ENCODE data around the gene SLC30A1.

DNA sequence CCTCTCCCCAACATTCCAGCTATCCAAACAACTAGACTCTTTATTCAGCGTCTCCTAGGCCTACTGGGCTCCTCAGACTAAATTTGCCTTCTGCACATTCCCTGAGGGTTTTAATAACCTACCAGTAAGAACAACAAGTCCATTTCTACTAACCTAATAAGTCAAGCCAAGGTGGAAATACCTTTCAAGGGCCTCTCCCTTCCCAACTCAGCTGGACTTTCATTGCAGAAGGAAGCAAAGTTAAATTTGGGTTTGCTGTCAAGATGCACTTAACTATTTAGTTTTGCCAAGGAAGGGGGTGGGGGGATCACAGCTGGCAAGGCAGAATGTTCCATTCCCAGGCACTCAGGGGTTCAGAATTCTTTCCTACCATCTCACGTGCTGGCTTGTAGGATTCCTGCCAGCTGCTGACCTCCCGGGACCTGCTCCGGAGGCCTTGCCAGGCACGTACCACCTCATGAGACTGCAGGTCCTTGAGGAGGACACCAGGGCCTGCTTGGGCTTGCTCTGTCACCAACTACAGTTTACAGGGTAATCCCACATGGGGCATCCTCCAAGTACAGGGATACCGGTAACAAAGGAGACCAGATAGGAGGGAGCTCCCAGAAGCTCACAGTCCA lies 29.8 kb downstream of the SLC30A1 start:
- TF ChIP-seq POLR2A (IDR thresholded peaks at IDR 0.05) (no peak), CTCF (IDR thresholded peaks at IDR 0.05) (no peak)

Data from esophagus squamous epithelium (tissue), 4 donors.